ENCODE measurements around the gene FCHSD2.
A peak's percentile ranks its signal among the peaks of the same experiment; 100 is the strongest.
"Not testable (repeated sequence)": the region's sequence is repeated elsewhere in the genome, so short reads cannot be mapped to it uniquely, and the experiment has no call there.

FCHSD2 gene

GRCh38 chr11:72817966-72818365 is 324.2 kb downstream of the FCHSD2 start:
- no peak for DNase-seq (ENCODE audit: low spot score)

- DNase-seq (ENCODE audit: low spot score) = no peak
These were observed 325.6 kb downstream of the FCHSD2 start for GRCh38 chr11:72816404-72816990.

GRCh38 chr11:72815110-72815618 is 327.0 kb downstream of the FCHSD2 start:
- no peak for DNase-seq (ENCODE audit: low spot score)

GRCh38 chr11:72814286-72815109 is 327.6 kb downstream of the FCHSD2 start, which contains the start of gene ATG16L2:
ATG16L2 (plus strand) TSS chr11:72814411; CDS start chr11:72814446, 35 bp downstream.
- DNase-seq (ENCODE audit: low spot score) = no peak

GRCh38 chr11:72813740-72814285 is 328.3 kb downstream of the FCHSD2 start:
- peak; percentile 93 for DNase-seq (ENCODE audit: low spot score)

GRCh38 chr11:72812967-72813739 is 329.0 kb downstream of the FCHSD2 start:
- no peak for DNase-seq (ENCODE audit: low spot score)

- DNase-seq (ENCODE audit: low spot score) = no peak
These were observed 329.5 kb downstream of the FCHSD2 start for GRCh38 chr11:72812604-72812966.

- DNase-seq (ENCODE audit: low spot score) = not testable (repeated sequence)
These were observed 330.4 kb downstream of the FCHSD2 start for GRCh38 chr11:72811686-72812085.

GRCh38 chr11:72808331-72808798 is 333.8 kb downstream of the FCHSD2 start:
- DNase-seq (ENCODE audit: low spot score) = no peak

- no peak for DNase-seq (ENCODE audit: low spot score)
These were observed 334.3 kb downstream of the FCHSD2 start for GRCh38 chr11:72807792-72808191.

GRCh38 chr11:72807021-72807693 is 335.0 kb downstream of the FCHSD2 start:
- DNase-seq (ENCODE audit: low spot score) = no peak

GRCh38 chr11:72806378-72806777 is 335.7 kb downstream of the FCHSD2 start:
- not testable (repeated sequence) for DNase-seq (ENCODE audit: low spot score)

- DNase-seq (ENCODE audit: low spot score) = no peak
These were observed 336.9 kb downstream of the FCHSD2 start for GRCh38 chr11:72805216-72805615.

GRCh38 chr11:72802822-72803221 is 339.3 kb downstream of the FCHSD2 start:
- no peak for DNase-seq (ENCODE audit: low spot score)

GRCh38 chr11:72799441-72799840 is 342.7 kb downstream of the FCHSD2 start:
- DNase-seq (ENCODE audit: low spot score) = no peak

GRCh38 chr11:72798361-72798760 is 343.8 kb downstream of the FCHSD2 start:
- no peak for DNase-seq (ENCODE audit: low spot score)

GRCh38 chr11:72793425-72794367 is 348.4 kb downstream of the FCHSD2 start, which contains the start of gene STARD10:
STARD10 (minus strand) TSS chr11:72794047; CDS start chr11:72781181, 12,866 bp downstream.
- peak; percentile 97 for DNase-seq (ENCODE audit: low spot score)

GRCh38 chr11:72793076-72793424 is 349.1 kb downstream of the FCHSD2 start:
- no peak for DNase-seq (ENCODE audit: low spot score)

GRCh38 chr11:72792437-72793021 is 349.6 kb downstream of the FCHSD2 start:
- DNase-seq (ENCODE audit: low spot score) = no peak

GRCh38 chr11:72791228-72791627 is 350.9 kb downstream of the FCHSD2 start:
- peak; percentile 60 for DNase-seq (ENCODE audit: low spot score)

Data from left forelimb (tissue), 1 donor.